ENCODE results near the gene CEP128. TPM values are rescaled to one million over a fixed set of nuclear protein-coding genes. Genes with fewer than 3 reads are reported as not detected.

The CEP128 gene
- total and polyA plus RNA-seq, 7 donors: 0.79 to 2.3 (median 1.8) TPM

DNA sequence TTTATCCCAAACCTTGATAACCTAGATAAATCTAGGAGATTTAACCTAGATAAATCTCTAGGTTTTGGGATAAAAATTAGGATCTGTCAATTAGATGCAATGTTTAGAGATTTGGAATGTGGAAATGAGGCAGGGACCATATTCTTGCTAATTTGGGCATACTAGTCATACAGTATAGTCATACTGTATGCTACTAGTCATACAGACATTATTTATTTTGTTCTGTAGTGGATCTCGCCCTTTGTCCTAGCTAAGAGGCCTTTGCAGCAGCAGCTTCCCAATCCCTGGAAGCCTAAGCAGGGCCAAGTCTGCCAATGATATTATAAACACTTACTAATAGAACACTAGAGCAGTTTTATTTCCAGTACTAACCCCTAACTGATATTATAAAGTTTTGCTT lies 136.4 kb downstream of the CEP128 start:
- H3K4me1 ChIP-seq: no peaks in the 10 kb centered on the region
- TF ChIP-seq, protein P1, sequence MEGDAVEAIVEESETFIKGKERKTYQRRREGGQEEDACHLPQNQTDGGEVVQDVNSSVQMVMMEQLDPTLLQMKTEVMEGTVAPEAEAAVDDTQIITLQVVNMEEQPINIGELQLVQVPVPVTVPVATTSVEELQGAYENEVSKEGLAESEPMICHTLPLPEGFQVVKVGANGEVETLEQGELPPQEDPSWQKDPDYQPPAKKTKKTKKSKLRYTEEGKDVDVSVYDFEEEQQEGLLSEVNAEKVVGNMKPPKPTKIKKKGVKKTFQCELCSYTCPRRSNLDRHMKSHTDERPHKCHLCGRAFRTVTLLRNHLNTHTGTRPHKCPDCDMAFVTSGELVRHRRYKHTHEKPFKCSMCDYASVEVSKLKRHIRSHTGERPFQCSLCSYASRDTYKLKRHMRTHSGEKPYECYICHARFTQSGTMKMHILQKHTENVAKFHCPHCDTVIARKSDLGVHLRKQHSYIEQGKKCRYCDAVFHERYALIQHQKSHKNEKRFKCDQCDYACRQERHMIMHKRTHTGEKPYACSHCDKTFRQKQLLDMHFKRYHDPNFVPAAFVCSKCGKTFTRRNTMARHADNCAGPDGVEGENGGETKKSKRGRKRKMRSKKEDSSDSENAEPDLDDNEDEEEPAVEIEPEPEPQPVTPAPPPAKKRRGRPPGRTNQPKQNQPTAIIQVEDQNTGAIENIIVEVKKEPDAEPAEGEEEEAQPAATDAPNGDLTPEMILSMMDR (IDR thresholded peaks at IDR 0.05): no peak
- H3K27me3 ChIP-seq (ENCODE audit: insufficient read depth in 3 of 3, low read length in 2 of 3): no peaks in the 10 kb centered on the region
- 87 to 97% (median 97%) methylated on average over 1 of the region's 1 CpG for WGBS, 3 donors
- H3K27ac ChIP-seq: no peak overlapping the region
- H3K4me3 ChIP-seq: no peak overlapping the region
- intact Hi-C loops (cut with DNase I): no loop called here
- no peak for ATAC-seq
- DNase-seq: no peak
- H3K9me3 ChIP-seq: no peaks in the 10 kb centered on the region
- H3K36me3 ChIP-seq (ENCODE audit: insufficient read depth in 1 of 2, low read depth in 1 of 2): no peaks in the 10 kb centered on the region

DNA sequence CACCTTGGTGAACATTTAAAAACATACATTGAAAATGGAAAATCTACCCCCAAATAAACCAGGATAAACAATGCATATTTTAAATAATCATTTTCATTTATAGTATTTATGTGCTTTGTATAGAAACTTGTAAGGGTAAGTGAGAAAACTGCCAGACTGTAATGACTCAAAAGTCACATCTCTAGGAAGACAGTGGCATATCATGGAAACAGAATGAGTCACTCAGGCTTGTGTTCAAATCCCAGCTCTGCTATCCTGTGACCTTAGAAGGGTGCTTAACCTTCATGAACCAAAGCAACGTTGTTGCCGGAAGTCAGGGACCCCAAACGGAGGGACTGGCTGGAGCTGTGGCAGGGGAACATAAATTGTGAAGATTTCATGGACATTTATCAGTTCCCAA lies 142.7 kb downstream of the CEP128 start:
- H3K36me3 ChIP-seq (ENCODE audit: insufficient read depth in 1 of 2, low read depth in 1 of 2): no peaks in the 10 kb centered on the region
- no peak overlapping the region for H3K4me3 ChIP-seq
- DNase-seq (no peak), ATAC-seq (no peak)
- TF ChIP-seq, protein P1 (IDR thresholded peaks at IDR 0.05): no peak
- WGBS, 3 donors: 85 to 92% (median 91%) methylated on average over 3 of the region's 3 CpGs
- H3K9me3 ChIP-seq: no peaks in the 10 kb centered on the region
- no peak overlapping the region for H3K27ac ChIP-seq
- no peaks in the 10 kb centered on the region for H3K27me3 ChIP-seq (ENCODE audit: insufficient read depth in 3 of 3, low read length in 2 of 3)
- intact Hi-C loops (cut with DNase I): no loop called here
- no peaks in the 10 kb centered on the region for H3K4me1 ChIP-seq

DNA sequence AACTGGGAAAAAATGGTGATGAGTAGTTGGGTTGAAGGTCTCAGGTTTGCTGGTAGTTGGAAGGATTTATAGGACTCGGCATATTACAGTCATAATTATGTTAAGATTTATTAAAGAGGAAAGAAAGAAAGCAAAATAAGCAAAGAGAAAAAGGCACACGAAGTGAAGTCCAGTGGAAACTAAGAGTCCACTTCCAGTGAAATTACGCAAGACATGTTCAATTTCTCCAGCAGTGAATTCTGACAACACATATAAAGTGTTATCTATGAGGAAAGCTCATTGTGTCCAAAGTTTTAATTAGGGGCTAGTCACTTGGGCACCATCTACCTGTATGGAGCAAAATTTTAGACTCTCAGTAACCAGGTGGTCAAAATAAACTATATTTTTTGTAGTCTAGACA lies 143.3 kb downstream of the CEP128 start:
- Histone ChIP-seq H3K4me3 (no peak overlapping the region), H3K27me3 (ENCODE audit: insufficient read depth in 3 of 3, low read length in 2 of 3) (no peaks in the 10 kb centered on the region), H3K9me3 (no peaks in the 10 kb centered on the region), H3K36me3 (ENCODE audit: insufficient read depth in 1 of 2, low read depth in 1 of 2) (no peaks in the 10 kb centered on the region), H3K4me1 (no peaks in the 10 kb centered on the region), H3K27ac (no peak overlapping the region)
- 88 to 95% (median 95%) methylated on average over 3 of the region's 3 CpGs for WGBS, 3 donors
- DNase-seq (no peak), ATAC-seq (no peak)
- intact Hi-C loops (cut with DNase I): no loop called here
- TF ChIP-seq, protein P1 (IDR thresholded peaks at IDR 0.05): no peak

DNA sequence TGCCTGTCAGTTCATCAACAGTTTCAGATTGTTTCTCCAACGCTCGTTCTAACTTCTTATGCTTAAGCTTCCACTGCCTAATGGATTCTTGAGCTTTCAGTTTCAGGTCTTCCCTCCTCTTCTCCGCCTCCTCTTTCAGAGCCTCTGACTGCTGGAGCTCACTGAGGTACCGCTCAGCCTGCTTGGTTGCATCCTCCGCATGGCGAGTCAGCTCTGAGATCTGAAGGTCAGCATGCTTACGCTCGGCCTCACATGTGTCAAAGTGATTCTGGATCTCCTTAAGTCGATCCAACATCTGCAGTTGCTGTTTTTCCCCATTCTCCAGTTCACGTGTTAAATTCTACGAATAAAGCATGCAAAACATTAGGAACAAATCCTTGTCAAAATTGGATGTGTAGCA lies 148.8 kb downstream of the CEP128 start:
- no peaks in the 10 kb centered on the region for H3K27me3 ChIP-seq (ENCODE audit: insufficient read depth in 3 of 3, low read length in 2 of 3)
- intact Hi-C loops (cut with DNase I): no loop called here
- no peak for ATAC-seq
- no peak overlapping the region for H3K4me3 ChIP-seq
- no peaks in the 10 kb centered on the region for H3K4me1 ChIP-seq
- 91 to 94% (median 92%) methylated on average over 11 of the region's 11 CpGs for WGBS, 3 donors
- TF ChIP-seq, protein P1 (IDR thresholded peaks at IDR 0.05): no peak
- DNase-seq: no peak
- H3K36me3 ChIP-seq (ENCODE audit: insufficient read depth in 1 of 2, low read depth in 1 of 2): no peaks in the 10 kb centered on the region
- H3K27ac ChIP-seq: no peak overlapping the region
- H3K9me3 ChIP-seq: no peaks in the 10 kb centered on the region

DNA sequence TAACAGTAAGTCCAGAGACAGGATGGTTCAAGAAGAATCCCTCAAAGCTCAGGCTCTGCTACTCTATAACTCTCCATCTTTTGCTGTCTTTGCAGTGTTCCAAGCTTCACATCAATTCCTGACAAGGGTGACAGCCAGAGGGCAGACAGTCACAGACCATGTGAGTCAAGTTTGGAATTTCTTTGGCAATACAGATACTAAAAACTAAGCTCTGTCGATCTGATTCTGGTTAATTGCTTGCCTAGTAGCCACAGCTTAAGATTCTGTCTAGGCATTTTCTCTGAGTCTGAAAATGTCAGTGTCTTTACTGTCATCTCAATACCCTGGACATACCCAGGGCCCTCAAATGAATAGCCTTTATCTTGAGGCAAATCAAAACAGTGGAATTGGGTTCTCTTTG lies 153.7 kb downstream of the CEP128 start:
- intact Hi-C loops (cut with DNase I): no loop called here
- Histone ChIP-seq H3K4me1 (no peaks in the 10 kb centered on the region), H3K27me3 (ENCODE audit: insufficient read depth in 3 of 3, low read length in 2 of 3) (no peaks in the 10 kb centered on the region), H3K27ac (no peak overlapping the region), H3K9me3 (no peaks in the 10 kb centered on the region), H3K36me3 (ENCODE audit: insufficient read depth in 1 of 2, low read depth in 1 of 2) (no peaks in the 10 kb centered on the region), H3K4me3 (no peak overlapping the region)
- TF ChIP-seq, protein P1 (IDR thresholded peaks at IDR 0.05): no peak
- no peak for ATAC-seq
- no peak for DNase-seq
- WGBS, 3 donors: 35 to 60% (median 39%) methylated on average over 1 of the region's 1 CpG

Measured in psoas muscle (tissue), 8 donors.